NOMO-1 (cell line): ENCODE data around the gene NLRP10.

ENCODE experiments used
- DNase-seq, 2 experiments: peaks; one replicate each; lab custom pipeline; 2025; ENCODE audit not compliant: unreplicated experiment in 2 of 2; lab: John Stamatoyannopoulos, UW

The NLRP10 gene

DNA sequence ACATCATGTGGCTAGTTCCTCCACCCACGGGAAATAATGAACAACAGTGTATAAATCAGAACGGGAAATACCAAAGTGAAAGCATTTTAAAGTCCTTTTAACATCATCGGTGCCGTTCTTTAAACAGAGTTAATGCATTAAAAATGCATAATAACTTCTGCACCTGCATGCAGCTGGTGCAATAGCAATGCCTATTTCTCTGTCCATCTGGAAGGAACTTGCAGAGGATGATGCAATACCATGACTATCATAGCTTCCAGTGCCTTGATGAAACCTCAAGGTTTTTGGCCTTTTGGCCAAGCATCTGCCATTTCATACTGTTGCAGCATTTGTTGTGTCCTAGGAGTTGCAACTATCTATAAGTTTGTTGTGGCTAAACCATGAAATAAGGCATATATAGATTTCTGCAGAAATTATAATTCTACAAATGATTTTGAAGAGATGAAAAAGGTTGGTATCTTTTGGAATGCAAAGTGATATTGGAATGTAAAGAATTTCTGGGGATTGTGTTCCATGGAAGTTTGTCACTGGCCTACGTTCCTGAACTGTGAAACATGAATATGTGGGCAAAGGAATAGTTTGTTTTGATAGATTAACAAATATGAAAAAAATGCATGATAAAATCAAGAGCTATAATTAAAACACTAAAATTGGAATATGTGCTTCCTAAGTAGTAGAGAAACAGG is 12.1 kb upstream of the NLRP10 start:
- DNase-seq: no peak

GRCh38 chr11:7974668-7975067 is 9.4 kb upstream of the NLRP10 start:
- DNase-seq: no peak

GRCh38 chr11:7973011-7973410 is 7.8 kb upstream of the NLRP10 start:
- no peak for DNase-seq

DNA sequence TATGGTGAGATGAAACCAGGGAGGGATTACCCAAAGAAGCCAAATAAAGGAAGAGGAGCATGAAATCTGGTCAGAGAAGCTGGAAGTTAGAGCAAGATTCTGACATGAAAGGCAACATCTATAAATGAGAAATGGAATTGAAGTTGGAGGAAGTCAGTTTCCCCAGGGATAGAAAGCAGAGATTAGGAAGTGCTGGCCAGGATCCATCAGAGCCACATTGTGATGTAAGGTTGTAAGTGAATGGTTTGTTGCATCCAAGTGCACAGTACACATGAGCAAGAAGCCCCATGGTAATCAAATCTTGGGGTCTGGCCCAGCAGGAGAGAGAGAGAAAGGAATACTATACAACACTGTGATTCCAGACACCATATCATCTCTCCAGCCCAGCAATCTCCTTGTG is 6.6 kb upstream of the NLRP10 start:
- DNase-seq: no peak

DNA sequence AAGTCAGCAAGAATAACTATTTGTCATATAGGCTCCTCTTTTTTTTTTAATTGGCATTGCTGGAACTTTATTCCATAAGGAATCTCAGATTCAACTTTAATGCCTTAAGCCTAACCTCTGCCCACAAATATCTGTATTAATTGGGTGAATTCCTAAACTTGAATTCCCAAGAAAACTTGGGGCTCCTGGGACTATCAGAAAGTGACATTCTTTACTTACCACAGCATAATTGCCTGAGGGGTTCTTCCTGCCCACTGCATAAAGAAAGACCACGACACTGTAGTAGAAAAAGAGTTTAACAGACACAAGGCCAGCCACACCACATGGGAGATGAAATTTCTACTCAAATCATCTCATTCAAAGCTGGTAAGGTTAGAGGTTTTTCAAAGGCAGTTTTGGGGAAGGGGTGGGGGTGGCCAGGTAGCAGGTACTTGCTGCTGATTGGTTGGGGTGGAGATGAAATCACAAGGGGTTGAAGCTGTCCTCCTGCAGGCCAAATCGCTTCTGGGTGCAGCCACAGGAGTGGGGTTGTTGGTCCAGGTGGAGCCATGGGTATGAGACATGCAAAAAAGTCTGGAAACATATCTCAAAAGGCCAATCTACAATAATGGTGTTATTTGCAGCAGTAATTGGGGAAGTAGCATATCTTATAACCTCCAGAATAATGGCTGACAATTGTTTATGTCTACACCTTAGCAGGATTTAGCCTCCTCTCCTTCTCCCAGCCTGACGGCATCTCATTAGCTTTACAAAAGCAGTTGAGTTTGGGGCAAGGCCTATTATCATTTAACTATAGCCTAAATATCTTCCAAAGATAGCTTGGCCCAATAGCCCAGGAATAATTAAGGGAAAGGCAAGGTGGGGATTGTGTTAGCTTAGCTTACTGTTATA is 4.8 kb upstream of the NLRP10 start:
- no peak for DNase-seq

- no peak for DNase-seq
Observed at GRCh38 chr11:7968686-7969085, 3.4 kb upstream of the NLRP10 start.

- DNase-seq: no peak
Observed at GRCh38 chr11:7967826-7968225, 2.6 kb upstream of the NLRP10 start.

- DNase-seq: no peak
Observed at GRCh38 chr11:7967097-7967496, 1.9 kb upstream of the NLRP10 start.

DNA sequence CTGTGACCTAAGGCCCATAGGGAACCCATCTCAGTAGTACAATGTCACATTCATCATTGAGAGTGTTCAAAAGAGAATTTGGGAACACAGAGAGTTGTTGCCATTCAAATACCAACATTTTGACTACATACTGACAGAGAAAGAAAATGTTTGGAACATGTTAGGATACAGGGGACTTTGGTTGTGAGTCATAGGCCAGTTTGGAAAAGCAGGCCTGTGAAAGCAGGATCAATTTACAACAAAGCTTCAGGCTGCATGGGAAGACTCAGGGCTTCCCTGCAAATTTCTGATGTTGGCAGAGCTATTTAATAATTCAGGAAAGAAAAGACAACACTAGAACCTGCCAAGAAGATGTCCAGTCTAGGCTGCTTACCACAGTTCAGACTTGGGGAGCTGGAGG is 374 bp downstream of the NLRP10 start:
- no peak for DNase-seq

DNA sequence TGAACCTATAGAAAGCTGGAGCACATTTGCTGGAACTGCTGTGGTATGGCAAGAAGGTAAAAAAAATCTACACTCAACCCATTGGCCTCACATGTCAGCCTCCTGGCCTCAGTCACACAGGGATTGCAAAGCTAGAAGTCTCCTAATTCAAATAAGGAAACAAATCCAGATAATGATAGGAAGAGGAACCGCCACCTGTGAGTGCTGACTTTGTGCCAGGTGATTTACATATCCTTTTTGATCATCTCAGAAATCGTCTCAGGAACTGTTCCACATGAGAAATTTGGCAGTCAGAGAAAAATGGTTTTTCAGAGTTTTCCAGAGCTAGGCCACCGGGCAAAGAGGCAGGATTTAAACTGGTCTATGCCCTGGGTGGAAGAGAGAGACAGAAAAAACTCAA is 986 bp downstream of the NLRP10 start:
- DNase-seq: no peak

GRCh38 chr11:7955191-7955590 is 10.1 kb downstream of the NLRP10 start:
- no peak for DNase-seq

DNA sequence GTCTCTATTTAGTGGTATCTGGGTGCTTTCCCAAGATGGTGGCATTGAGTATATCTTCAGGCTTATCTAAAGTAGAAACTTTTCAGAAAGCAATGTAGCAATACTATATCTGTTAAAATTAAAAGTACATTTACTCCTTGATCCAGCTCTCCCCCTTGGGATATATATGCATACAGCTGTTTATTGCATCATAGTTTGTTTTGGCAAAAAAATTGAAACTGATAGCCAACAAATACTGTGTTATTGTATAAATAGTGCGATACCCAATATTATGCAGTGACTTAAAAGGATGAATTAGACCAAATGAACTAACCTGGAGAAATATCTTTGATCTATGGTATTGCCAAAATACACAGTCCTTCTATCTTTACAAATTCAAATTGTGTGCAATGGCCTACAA is 15.3 kb downstream of the NLRP10 start:
- DNase-seq: no peak

DNA sequence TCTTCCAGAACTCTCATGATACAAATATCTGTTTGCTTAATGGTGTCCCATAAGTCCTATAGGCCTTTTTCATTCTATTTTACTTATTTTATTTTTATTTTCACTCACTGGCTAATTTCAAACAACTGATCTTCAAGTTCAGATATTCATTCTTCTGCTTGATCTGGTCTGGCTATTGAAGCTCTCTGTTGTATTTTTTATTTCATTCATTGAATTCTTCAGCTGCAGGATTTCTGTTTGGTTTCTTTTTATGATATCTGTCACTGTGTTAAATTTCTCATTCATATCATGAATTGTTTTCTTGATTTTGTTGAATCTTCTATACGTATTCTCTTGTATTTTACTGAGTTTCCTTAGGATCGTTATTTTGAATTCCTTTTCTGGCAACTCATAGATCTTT is 21.1 kb downstream of the NLRP10 start:
- no peak for DNase-seq

- DNase-seq: no peak
Observed at GRCh38 chr11:7941608-7942007, 23.6 kb downstream of the NLRP10 start, which contains the start of gene OR10A3. Gene OR10A3 (minus strand): TSS chr11:7941708. CDS start chr11:7939520, 2,188 bp downstream.

- no peak for DNase-seq
Observed at GRCh38 chr11:7941146-7941545, 24.1 kb downstream of the NLRP10 start.

DNA sequence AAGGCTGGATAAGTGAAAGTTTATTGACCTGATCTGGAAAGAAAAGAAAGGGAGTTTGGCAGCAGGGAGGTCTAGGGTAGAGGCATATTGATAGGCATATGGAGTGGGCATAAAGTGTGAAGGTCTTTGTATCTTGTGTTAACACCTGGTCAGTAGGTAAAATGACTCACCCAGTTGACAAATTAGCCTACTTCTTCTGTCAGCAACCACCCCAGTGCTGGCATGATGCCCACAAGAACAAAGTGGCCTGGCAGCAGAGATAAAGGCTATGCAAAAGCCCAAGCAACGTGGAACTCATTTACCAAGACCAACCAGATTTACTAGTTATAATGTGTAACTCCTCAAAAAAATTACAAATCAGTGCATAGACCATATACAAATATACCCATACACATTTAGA is 28.6 kb downstream of the NLRP10 start:
- DNase-seq: no peak

DNA sequence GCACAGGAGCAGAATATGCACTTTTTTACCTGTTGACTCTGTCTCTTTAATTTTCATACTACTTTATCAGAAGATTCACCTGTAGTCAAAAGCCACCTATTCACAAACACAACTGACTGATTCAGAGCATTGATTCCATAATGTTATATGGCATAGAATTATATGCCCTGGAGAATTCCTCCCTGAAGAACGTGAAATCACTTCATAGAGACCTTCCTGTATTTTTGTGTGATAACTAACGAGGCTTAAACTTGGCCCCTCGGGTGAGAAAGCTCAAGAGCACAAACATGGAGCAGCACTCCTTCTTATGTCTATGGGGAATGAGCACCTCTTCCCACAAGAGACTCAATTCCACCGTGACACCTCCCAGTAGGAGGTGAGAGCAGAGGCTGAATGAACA is 34.1 kb downstream of the NLRP10 start, which contains the start of gene OR10A6:
Gene OR10A6, minus strand, starts transcription at position 101 of the 400 bp plus-strand sequence. CDS start 2,606 bp downstream, outside the sequence.
- no peak for DNase-seq

- no peak for DNase-seq
Observed at GRCh38 chr11:7927635-7928034, 37.6 kb downstream of the NLRP10 start.

GRCh38 chr11:7924536-7924935 is 40.7 kb downstream of the NLRP10 start:
- DNase-seq: no peak

DNA sequence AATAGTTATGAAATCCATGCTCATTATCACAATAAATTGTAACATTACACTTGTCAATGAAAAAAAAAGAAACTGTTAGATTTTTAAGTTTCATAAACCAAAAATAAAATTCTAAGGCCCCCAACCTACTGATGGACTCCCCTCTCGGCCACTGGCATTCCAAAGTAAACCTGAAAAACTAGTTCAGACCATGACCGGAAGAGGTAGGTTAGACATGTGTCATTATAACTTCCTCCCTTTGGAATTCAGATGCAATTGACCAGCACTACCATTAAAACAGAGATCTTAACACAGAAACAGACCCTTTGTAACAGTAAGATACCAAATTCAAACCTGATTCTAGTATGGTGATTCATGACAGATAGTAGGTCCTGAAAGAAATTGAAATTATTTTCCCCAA is 47.1 kb downstream of the NLRP10 start:
- no peak for DNase-seq
